Osteoblast (primary cell): ENCODE data around the gene MEGF11. TPM values are rescaled to one million over a fixed set of nuclear protein-coding genes. Genes with fewer than 3 reads are reported as not detected.

Experiments
- DNase-seq: peaks from one replicate; pipeline ENCODE4 v3.0.0; 2011; ENCODE audit warnings: low spot score, mixed read lengths; ENCODE audit not compliant: insufficient read length; ENCODE audit errors: missing footprints
- H2AFZ ChIP-seq: 2 replicates; pipeline ENCODE4 v1.6.0; 2011; ENCODE audit warnings: mild to moderate bottlenecking, low read length
- H3K27ac ChIP-seq: 2 replicates; pipeline ENCODE4 v1.5.1; 2011; ENCODE audit warnings: mild to moderate bottlenecking, low read depth, low read length, moderate library complexity
- H3K27me3 ChIP-seq: 2 replicates; pipeline ENCODE4 v1.6.0; 2012; ENCODE audit warnings: mild to moderate bottlenecking, control low read depth, inconsistent platforms, low read length, moderate library complexity; ENCODE audit not compliant: insufficient read depth
- H3K36me3 ChIP-seq: 2 replicates; pipeline ENCODE4 v1.5.1; 2011; ENCODE audit warnings: mild to moderate bottlenecking, low read length, control low read depth, moderate library complexity; ENCODE audit not compliant: insufficient read depth
- H3K4me1 ChIP-seq: 2 replicates; pipeline ENCODE4 v1.5.1; 2011; ENCODE audit warnings: mild to moderate bottlenecking, low read length, control low read depth, moderate library complexity; ENCODE audit not compliant: insufficient read depth
- H3K4me2 ChIP-seq: 2 replicates; pipeline ENCODE4 v1.6.0; 2011; ENCODE audit warnings: mild to moderate bottlenecking, low read length; ENCODE audit not compliant: insufficient read depth
- H3K4me3 ChIP-seq: fragments of 200-600 bp; sonication (generic); 3 replicates; pipeline ENCODE4 v1.5.1; 2012; ENCODE audit warnings: mild to moderate bottlenecking, low read length, inconsistent platforms; ENCODE audit not compliant: insufficient read depth
- H3K79me2 ChIP-seq: 2 replicates; pipeline ENCODE4 v1.6.0; 2012; ENCODE audit warnings: mild to moderate bottlenecking, low read length, control low read depth, inconsistent platforms; ENCODE audit not compliant: insufficient read depth
- H3K9me3 ChIP-seq: 2 replicates; pipeline ENCODE4 v1.5.1; 2011; ENCODE audit warnings: low read depth, low read length, control low read depth
- H4K20me1 ChIP-seq: 2 replicates; pipeline ENCODE4 v1.6.0; 2012; ENCODE audit warnings: mild to moderate bottlenecking, low read length, control low read depth; ENCODE audit not compliant: insufficient read depth
- CTCF ChIP-seq: IDR thresholded peaks from 2 replicates; pipeline ENCODE4 v1.5.1; 2011; ENCODE audit warnings: mild to moderate bottlenecking, low read depth, low read length, moderate library complexity; ENCODE audit errors: extremely low read depth
- total RNA-seq: library from RNA; depleted of rRNA; stranded (reverse); fragments of >200 nt; gene quantifications from 2 replicates; pipeline ENCODE4 v1.2.3, GENCODE V29; 2012

The MEGF11 gene
- total RNA-seq, 1 donor, result not detected

- no peaks in the 10 kb centered on the region for H3K79me2 ChIP-seq
- no peak for DNase-seq
- no peak overlapping the region for H3K4me3 ChIP-seq
- peaks cover 32% of the 10 kb centered on the region for H3K27me3 ChIP-seq
- no peak overlapping the region for H2AFZ ChIP-seq
- H3K36me3 ChIP-seq, result no peaks in the 10 kb centered on the region
- no peaks in the 10 kb centered on the region for H3K9me3 ChIP-seq
- no peak overlapping the region for H3K4me2 ChIP-seq
- no peaks in the 10 kb centered on the region for H4K20me1 ChIP-seq
- no peak overlapping the region for H3K27ac ChIP-seq
- no peak for TF ChIP-seq CTCF
- no peaks in the 10 kb centered on the region for H3K4me1 ChIP-seq
These were observed 36.7 kb downstream of the MEGF11 start for GRCh38 chr15:66216806-66217205.

- no peak overlapping the region for H2AFZ ChIP-seq
- H3K27ac ChIP-seq, result no peak overlapping the region
- no peak for DNase-seq
- no peak overlapping the region for H3K4me2 ChIP-seq
- peaks cover 32% of the 10 kb centered on the region for H3K27me3 ChIP-seq
- H4K20me1 ChIP-seq, result no peaks in the 10 kb centered on the region
- no peaks in the 10 kb centered on the region for H3K4me1 ChIP-seq
- no peak for TF ChIP-seq CTCF
- no peaks in the 10 kb centered on the region for H3K36me3 ChIP-seq
- no peaks in the 10 kb centered on the region for H3K79me2 ChIP-seq
- no peak overlapping the region for H3K4me3 ChIP-seq
- H3K9me3 ChIP-seq, result no peaks in the 10 kb centered on the region
These were observed 37.7 kb downstream of the MEGF11 start for GRCh38 chr15:66215811-66216210.

GRCh38 chr15:66214246-66214645 is 39.3 kb downstream of the MEGF11 start:
- no peak overlapping the region for H3K4me2 ChIP-seq

GRCh38 chr15:66212563-66212921 is 41.0 kb downstream of the MEGF11 start:
- H3K9me3 ChIP-seq, result no peaks in the 10 kb centered on the region
- H4K20me1 ChIP-seq, result no peaks in the 10 kb centered on the region
- H2AFZ ChIP-seq, result no peak overlapping the region
- H3K4me3 ChIP-seq, result no peak overlapping the region
- no peaks in the 10 kb centered on the region for H3K79me2 ChIP-seq
- TF ChIP-seq CTCF, result no peak
- H3K36me3 ChIP-seq, result no peaks in the 10 kb centered on the region
- peaks cover 14% of the 10 kb centered on the region for H3K27me3 ChIP-seq
- peak; percentile 37 for DNase-seq
- H3K4me1 ChIP-seq, result no peaks in the 10 kb centered on the region
- H3K4me2 ChIP-seq, result no peak overlapping the region
- H3K27ac ChIP-seq, result no peak overlapping the region

More at GRCh38 chr15:66214246-66214645, 39.3 kb downstream of the MEGF11 start:
- H2AFZ ChIP-seq, result no peak overlapping the region
- no peak for TF ChIP-seq CTCF
- peaks cover 24% of the 10 kb centered on the region for H3K27me3 ChIP-seq
- no peaks in the 10 kb centered on the region for H3K4me1 ChIP-seq
- no peaks in the 10 kb centered on the region for H3K9me3 ChIP-seq
- no peak for DNase-seq
- no peak overlapping the region for H3K4me3 ChIP-seq
- no peaks in the 10 kb centered on the region for H4K20me1 ChIP-seq
- no peaks in the 10 kb centered on the region for H3K36me3 ChIP-seq
- no peaks in the 10 kb centered on the region for H3K79me2 ChIP-seq
- H3K27ac ChIP-seq, result no peak overlapping the region
